Measurements from ENCODE around the gene RGS4.

RGS4 gene

DNA sequence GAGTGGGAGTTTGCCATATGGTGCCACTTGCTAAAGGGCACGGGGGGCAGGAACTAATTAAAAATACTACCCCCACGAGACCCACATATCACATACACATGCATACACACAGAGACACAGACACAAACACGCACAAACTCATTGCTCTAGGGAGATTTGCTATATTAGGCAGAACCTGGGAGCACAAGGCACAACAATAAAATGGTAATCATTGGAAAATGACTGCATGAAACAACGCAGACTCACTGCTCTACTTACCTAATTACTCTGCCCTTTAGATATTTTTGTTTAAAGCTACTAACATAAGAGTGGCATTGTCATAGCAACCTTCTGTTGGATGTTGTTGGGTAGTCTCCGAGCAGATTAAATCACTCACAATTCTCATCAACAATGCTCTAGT is 20.3 kb upstream of the RGS4 start:
- Histone ChIP-seq H3K36me3 (no peaks in the 10 kb centered on the region), H3K9me3 (no peaks in the 10 kb centered on the region), H3K4me1 (no peaks in the 10 kb centered on the region), H3K27ac (no peak overlapping the region), H3K27me3 (no peaks in the 10 kb centered on the region), H3K4me3 (no peak overlapping the region)
- intact Hi-C loops (cut with DNase I; ENCODE audit: low total_unique reads) = no loop called here
- TF ChIP-seq, protein P1, sequence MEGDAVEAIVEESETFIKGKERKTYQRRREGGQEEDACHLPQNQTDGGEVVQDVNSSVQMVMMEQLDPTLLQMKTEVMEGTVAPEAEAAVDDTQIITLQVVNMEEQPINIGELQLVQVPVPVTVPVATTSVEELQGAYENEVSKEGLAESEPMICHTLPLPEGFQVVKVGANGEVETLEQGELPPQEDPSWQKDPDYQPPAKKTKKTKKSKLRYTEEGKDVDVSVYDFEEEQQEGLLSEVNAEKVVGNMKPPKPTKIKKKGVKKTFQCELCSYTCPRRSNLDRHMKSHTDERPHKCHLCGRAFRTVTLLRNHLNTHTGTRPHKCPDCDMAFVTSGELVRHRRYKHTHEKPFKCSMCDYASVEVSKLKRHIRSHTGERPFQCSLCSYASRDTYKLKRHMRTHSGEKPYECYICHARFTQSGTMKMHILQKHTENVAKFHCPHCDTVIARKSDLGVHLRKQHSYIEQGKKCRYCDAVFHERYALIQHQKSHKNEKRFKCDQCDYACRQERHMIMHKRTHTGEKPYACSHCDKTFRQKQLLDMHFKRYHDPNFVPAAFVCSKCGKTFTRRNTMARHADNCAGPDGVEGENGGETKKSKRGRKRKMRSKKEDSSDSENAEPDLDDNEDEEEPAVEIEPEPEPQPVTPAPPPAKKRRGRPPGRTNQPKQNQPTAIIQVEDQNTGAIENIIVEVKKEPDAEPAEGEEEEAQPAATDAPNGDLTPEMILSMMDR (IDR thresholded peaks at IDR 0.05) = no peak
- no peak for DNase-seq

DNA sequence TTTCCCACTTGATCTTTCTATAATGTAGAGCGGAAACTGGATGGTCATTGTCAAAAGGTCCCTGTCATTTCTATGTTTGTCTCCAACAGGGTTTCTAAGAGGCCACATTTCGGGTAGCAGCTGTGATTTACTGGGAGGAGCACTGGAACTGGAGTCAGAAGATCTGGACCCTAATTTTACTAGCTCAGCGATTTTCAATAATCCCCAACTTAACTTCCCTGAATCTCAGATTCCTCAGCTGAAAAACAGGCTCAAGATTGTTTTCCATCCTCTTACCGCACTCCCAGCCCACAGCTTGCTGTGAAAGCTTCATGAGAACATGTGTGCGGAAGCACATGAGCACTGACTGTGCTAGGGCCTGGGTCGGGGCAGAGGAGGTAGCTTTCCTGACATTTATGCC is 19.9 kb upstream of the RGS4 start:
- Histone ChIP-seq H3K27ac (no peak overlapping the region), H3K4me1 (no peaks in the 10 kb centered on the region), H3K4me3 (no peak overlapping the region), H3K9me3 (no peaks in the 10 kb centered on the region), H3K27me3 (no peaks in the 10 kb centered on the region), H3K36me3 (no peaks in the 10 kb centered on the region)
- no peak for DNase-seq
- TF ChIP-seq, protein P1 (IDR thresholded peaks at IDR 0.05) = no peak
- intact Hi-C loops (cut with DNase I; ENCODE audit: low total_unique reads) = no loop called here

DNA sequence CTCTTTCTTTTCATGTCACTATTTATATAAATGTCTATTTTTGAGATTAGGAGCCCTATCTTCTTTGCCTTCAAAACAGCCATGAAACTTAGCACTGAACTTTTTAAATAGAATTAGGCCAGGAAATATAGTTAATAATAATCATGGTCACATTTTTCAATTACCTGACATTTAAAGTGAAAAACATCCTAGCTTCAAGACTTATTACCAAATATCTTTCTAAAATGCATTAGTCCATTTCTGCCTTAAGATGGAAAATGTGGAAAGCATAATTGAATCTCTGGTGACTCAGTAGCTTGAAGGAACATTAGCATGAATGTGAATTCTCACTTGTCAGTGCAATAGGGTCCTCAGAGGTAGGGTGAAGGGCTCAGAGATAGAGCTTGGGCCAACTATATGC is 18.7 kb upstream of the RGS4 start:
- Histone ChIP-seq H3K4me1 (no peaks in the 10 kb centered on the region), H3K27ac (no peak overlapping the region), H3K4me3 (no peak overlapping the region), H3K36me3 (no peaks in the 10 kb centered on the region), H3K27me3 (no peaks in the 10 kb centered on the region), H3K9me3 (no peaks in the 10 kb centered on the region)
- intact Hi-C loops (cut with DNase I; ENCODE audit: low total_unique reads) = no loop called here
- no peak for DNase-seq
- TF ChIP-seq, protein P1 (IDR thresholded peaks at IDR 0.05) = no peak

DNA sequence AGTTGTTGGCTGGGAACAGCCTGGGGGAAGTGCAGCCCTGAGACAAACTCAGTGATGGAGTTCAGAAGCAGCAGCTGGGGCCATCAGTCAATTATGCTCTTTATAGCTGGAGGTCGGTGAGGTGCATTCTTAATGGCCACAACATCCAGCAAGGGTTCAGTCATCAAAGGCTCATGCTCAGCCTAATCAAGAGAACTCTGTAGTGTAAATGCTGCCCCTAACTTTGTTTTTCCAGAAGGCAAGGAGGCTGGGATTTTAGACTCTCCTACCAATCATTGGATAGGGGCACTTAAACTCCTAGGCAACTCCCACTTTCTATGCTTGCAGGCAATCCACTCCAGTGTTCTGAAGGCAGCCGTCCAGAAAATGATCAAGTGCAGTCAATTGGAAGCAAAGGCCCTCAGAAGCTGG is 15.0 kb upstream of the RGS4 start:
- H3K36me3 ChIP-seq = no peaks in the 10 kb centered on the region
- intact Hi-C loops (cut with DNase I; ENCODE audit: low total_unique reads) = no loop called here
- H3K27me3 ChIP-seq = no peaks in the 10 kb centered on the region
- TF ChIP-seq, protein P1 (IDR thresholded peaks at IDR 0.05) = no peak
- H3K4me1 ChIP-seq = no peaks in the 10 kb centered on the region
- no peak overlapping the region for H3K27ac ChIP-seq
- H3K4me3 ChIP-seq = no peak overlapping the region
- H3K9me3 ChIP-seq = no peaks in the 10 kb centered on the region
- DNase-seq = no peak

DNA sequence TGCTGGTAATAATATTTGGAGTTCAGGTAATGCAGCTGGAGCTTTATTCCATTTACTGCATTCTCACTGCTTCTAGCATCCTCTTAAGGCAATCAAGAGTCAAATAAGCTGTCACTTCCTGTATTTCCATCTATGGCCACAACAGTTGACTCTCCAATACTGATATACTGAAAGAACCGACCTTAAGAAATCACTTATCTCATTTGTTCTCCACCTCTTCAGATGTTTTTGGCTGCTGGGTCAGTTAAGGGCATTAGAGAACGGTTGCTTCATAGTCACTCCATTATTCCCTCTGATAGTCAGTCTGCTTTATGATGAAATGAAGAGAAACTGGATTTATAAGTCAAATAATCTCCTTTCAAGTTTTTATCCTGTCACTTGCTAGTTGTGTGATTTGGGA is 14.2 kb upstream of the RGS4 start:
- no peaks in the 10 kb centered on the region for H3K4me1 ChIP-seq
- TF ChIP-seq, protein P1 (IDR thresholded peaks at IDR 0.05) = no peak
- H3K9me3 ChIP-seq = no peaks in the 10 kb centered on the region
- H3K27me3 ChIP-seq = no peaks in the 10 kb centered on the region
- H3K4me3 ChIP-seq = no peak overlapping the region
- H3K27ac ChIP-seq = no peak overlapping the region
- intact Hi-C loops (cut with DNase I; ENCODE audit: low total_unique reads) = no loop called here
- H3K36me3 ChIP-seq = no peaks in the 10 kb centered on the region
- no peak for DNase-seq

DNA sequence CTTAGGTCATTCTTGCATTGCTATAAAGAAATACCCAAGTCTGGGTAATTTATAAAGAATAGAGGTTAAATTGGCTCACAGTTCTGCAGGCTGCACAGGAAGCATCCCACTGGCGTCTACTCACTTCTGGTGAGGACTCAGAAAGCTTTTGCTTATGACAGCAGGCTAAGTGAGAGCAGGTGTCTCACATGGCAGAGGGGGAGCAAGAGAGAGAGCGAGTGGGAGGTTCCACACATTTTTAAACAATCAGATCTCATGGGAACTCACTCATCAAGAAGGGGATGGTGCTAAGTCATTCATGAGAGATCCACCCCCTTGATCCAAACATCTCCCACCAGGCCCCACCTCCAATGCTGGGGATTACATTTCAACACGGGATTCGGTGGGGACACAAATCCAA is 13.6 kb upstream of the RGS4 start:
- H3K36me3 ChIP-seq = no peaks in the 10 kb centered on the region

More for the DNA sequence above, 13.6 kb upstream of the RGS4 start:
- H3K4me1 ChIP-seq = no peaks in the 10 kb centered on the region
- intact Hi-C loops (cut with DNase I; ENCODE audit: low total_unique reads) = no loop called here
- H3K9me3 ChIP-seq = no peaks in the 10 kb centered on the region
- H3K27me3 ChIP-seq = no peaks in the 10 kb centered on the region
- DNase-seq = no peak
- no peak overlapping the region for H3K27ac ChIP-seq
- TF ChIP-seq, protein P1 (IDR thresholded peaks at IDR 0.05) = no peak
- no peak overlapping the region for H3K4me3 ChIP-seq

All from tibial artery (tissue), 4 donors.